Thyroid gland (tissue), 4 donors: ENCODE results near the gene CSMD2. TPM values are rescaled to one million over a fixed set of nuclear protein-coding genes. Genes with fewer than 3 reads are reported as not detected.

Source experiments
- DNase-seq, 2 donors: peaks; one replicate each; pipeline ENCODE4 v3.0.0-alpha.2; 2019
- H3K27ac ChIP-seq, 3 donors: fragments of 200-600 bp; sonication (generic); 1 replicate in 2 of 3; 2 replicates in 1 of 3; pipeline ENCODE4 v1.5.1; 2016 to 2019; ENCODE audit warnings: mild to moderate bottlenecking in 1 of 3, moderate library complexity in 1 of 3
- H3K27me3 ChIP-seq: fragments of 200-600 bp; sonication (generic); one replicate; pipeline ENCODE4 v1.5.1; 2019
- H3K36me3 ChIP-seq, 2 donors: fragments of 200-600 bp; sonication (generic); one replicate each; pipeline ENCODE4 v1.5.1; 2016 to 2019
- H3K4me1 ChIP-seq, 2 donors: fragments of 200-600 bp; sonication (generic); one replicate each; pipeline ENCODE4 v1.5.1; 2017 to 2019
- H3K4me3 ChIP-seq, 3 donors: fragments of 200-600 bp; sonication (generic); replicated peaks in 1 of 3; 1 replicate in 2 of 3; 2 replicates in 1 of 3; pipeline ENCODE4 v1.5.1; 2016; ENCODE audit warnings: mild to moderate bottlenecking in 1 of 3
- H3K9me3 ChIP-seq: fragments of 200-600 bp; sonication (generic); one replicate; pipeline ENCODE4 v1.5.1; 2017
- CTCF ChIP-seq, 6 experiments: fragments of 200-600 bp in 3 of 6; fragments of 450-650 bp in 3 of 6; sonication (generic) in 3 of 6; IDR thresholded peaks; one replicate each; pipeline ENCODE4 v1.5.1; 2016 to 2019; ENCODE audit warnings: antibody characterized with exemption in 6 of 6, mild to moderate bottlenecking in 2 of 6, inconsistent platforms in 1 of 6, moderate library complexity in 1 of 6
- POLR2A ChIP-seq, 2 donors: fragments of 450-650 bp; IDR thresholded peaks; one replicate each; pipeline ENCODE4 v1.6.1; 2017; ENCODE audit warnings: antibody characterized with exemption in 2 of 2, mild to moderate bottlenecking in 2 of 2, moderate library complexity in 1 of 2
- WGBS, 2 donors: methylation state at CpG; one replicate each; pipeline ENCODE4 v1.1.5; 2017; 5-methylcytosine and 5-hydroxymethylcytosine counted together
- intact Hi-C: fragments of 100-400 bp; cut with DNase I; formaldehyde crosslinking; loops from one replicate; pipeline ENCODE4 v1.15.1; 2023
- total RNA-seq, 4 donors: library from RNA; depleted of rRNA; stranded (reverse); fragments of >200 nt; gene quantifications; one replicate each; pipeline ENCODE4 v1.2.3, GENCODE V29; 2016

The CSMD2 gene
- total RNA-seq, 4 donors from 2014 or later = 0.10 to 0.45 (median 0.13) TPM; not detected in 1

- TF ChIP-seq POLR2A (IDR thresholded peaks at IDR 0.05) (no peak), CTCF (IDR thresholded peaks at IDR 0.05) (no peak)
- H3K4me1 ChIP-seq = no peaks in the 10 kb centered on the region
- DNase-seq = no peak
- 89 to 91% methylated on average over 5 of the region's 5 CpGs for WGBS, 2 donors
- H3K27ac ChIP-seq = no peak overlapping the region
- intact Hi-C loops = no loop called here
- H3K4me3 ChIP-seq = no peak overlapping the region
- H3K27me3 ChIP-seq = no peaks in the 10 kb centered on the region
- H3K36me3 ChIP-seq = no peaks in the 10 kb centered on the region
- no peaks in the 10 kb centered on the region for H3K9me3 ChIP-seq
These were observed 168.7 kb downstream of the CSMD2 start for GRCh38 chr1:33996281-33996680.

- Histone ChIP-seq H3K9me3 (no peaks in the 10 kb centered on the region), H3K36me3 (no peaks in the 10 kb centered on the region), H3K27me3 (no peaks in the 10 kb centered on the region), H3K4me3 (no peak overlapping the region), H3K27ac (no peak overlapping the region), H3K4me1 (no peaks in the 10 kb centered on the region)
- intact Hi-C loops = no loop called here
- 83% methylated on average over 4 of the region's 4 CpGs for WGBS, 2 donors
- TF ChIP-seq CTCF (IDR thresholded peaks at IDR 0.05) (no peak), POLR2A (IDR thresholded peaks at IDR 0.05) (no peak)
- no peak for DNase-seq
These were observed 171.7 kb downstream of the CSMD2 start for GRCh38 chr1:33993301-33993700.

GRCh38 chr1:33990281-33990680, 174.7 kb downstream of the CSMD2 start:
- DNase-seq = no peak
- intact Hi-C loops = no loop called here
- Histone ChIP-seq H3K27ac (no peak overlapping the region), H3K4me3 (no peak overlapping the region), H3K36me3 (no peaks in the 10 kb centered on the region), H3K4me1 (no peaks in the 10 kb centered on the region), H3K27me3 (no peaks in the 10 kb centered on the region), H3K9me3 (no peaks in the 10 kb centered on the region)
- no peak for TF ChIP-seq CTCF (IDR thresholded peaks at IDR 0.05)
- WGBS, 2 donors = 74 to 75% methylated on average over 3 of the region's 3 CpGs

GRCh38 chr1:33988161-33988560, 176.9 kb downstream of the CSMD2 start:
- WGBS, 2 donors = 62 to 74% methylated on average over 3 of the region's 3 CpGs
- TF ChIP-seq CTCF (IDR thresholded peaks at IDR 0.05) (no peak), POLR2A (IDR thresholded peaks at IDR 0.05) (no peak)
- no peak overlapping the region for H3K4me3 ChIP-seq
- no peaks in the 10 kb centered on the region for H3K4me1 ChIP-seq
- no peaks in the 10 kb centered on the region for H3K9me3 ChIP-seq
- no peaks in the 10 kb centered on the region for H3K27me3 ChIP-seq
- no peaks in the 10 kb centered on the region for H3K36me3 ChIP-seq
- intact Hi-C loops = no loop called here
- no peak for DNase-seq
- no peak overlapping the region for H3K27ac ChIP-seq

GRCh38 chr1:33986390-33987095, 178.5 kb downstream of the CSMD2 start:
- 69 to 75% methylated on average over 4 to 5 of the region's 5 CpGs for WGBS, 2 donors
- DNase-seq = peak in 1 of 2 donors; percentile 4
- TF ChIP-seq POLR2A (IDR thresholded peaks at IDR 0.05) = no peak
- intact Hi-C loops = no loop called here
- H3K4me3 ChIP-seq = no peak overlapping the region
- no peaks in the 10 kb centered on the region for H3K9me3 ChIP-seq
- no peaks in the 10 kb centered on the region for H3K36me3 ChIP-seq
- H3K27ac ChIP-seq = no peak overlapping the region
- H3K27me3 ChIP-seq = no peaks in the 10 kb centered on the region
- no peaks in the 10 kb centered on the region for H3K4me1 ChIP-seq
